Measurements from ENCODE around the gene XPO4. TPM values are rescaled to one million over a fixed set of nuclear protein-coding genes. Genes with fewer than 3 reads are reported as not detected.

Gene XPO4
- total and polyA plus RNA-seq, 2 donors (not counting 3 experiments of a cell fraction or from before 2014, with no cell fraction given): 6.0 to 22.5 TPM

DNA sequence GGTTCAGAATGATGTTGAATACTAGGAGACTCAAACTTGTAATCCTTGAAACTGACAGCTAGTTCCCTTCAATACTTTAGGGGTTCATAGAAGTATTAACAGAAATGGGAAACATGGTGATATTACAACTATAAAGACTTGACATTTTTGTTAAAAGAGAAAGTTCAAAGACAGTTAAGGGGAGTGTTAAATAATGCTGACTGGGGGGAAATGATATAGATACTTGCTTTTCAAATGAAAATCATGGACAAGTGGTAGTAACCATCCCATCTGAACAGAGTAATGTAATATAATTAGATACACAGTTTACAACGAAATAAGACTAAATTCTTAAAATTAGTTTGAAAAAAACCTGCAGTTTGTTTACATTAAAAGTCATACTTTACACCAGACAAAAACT is 122.2 kb downstream of the XPO4 start:
- Histone ChIP-seq H3K4me1 (ENCODE audit: control insufficient read depth, extremely low read depth, insufficient read depth, low read length) (no peaks in the 10 kb centered on the region), H3K36me3 (ENCODE audit: control insufficient read depth in 2 of 2, extremely low read depth in 1 of 2, insufficient read depth in 2 of 2, low read length in 2 of 2) (peaks cover 0 to 2% of the 10 kb centered on the region in 2 experiments), H3K4me2 (ENCODE audit: insufficient read depth, low read length) (no peak overlapping the region), H2AFZ (ENCODE audit: low read depth, low read length) (no peak overlapping the region), H3K27me3 (ENCODE audit: control insufficient read depth in 2 of 2, insufficient read depth in 2 of 2, low read length in 2 of 2) (no peaks in the 10 kb centered on the region), H3K79me2 (ENCODE audit: control insufficient read depth, insufficient read depth, low read length) (no peaks in the 10 kb centered on the region), H4K20me1 (replicated peaks; ENCODE audit: control insufficient read depth, extremely low read depth, insufficient read depth, low read length) (no peaks in the 10 kb centered on the region), H3K9me3 (replicated peaks; ENCODE audit: control insufficient read depth, insufficient read depth, low read length) (no peaks in the 10 kb centered on the region), H3K9ac (replicated peaks; ENCODE audit: extremely low read depth, insufficient read depth, low read length) (no peak overlapping the region), H3K4me3 (replicated peaks in 1 of 3; ENCODE audit: insufficient read depth in 1 of 3, low read depth in 1 of 3, low read length in 3 of 3) (no peak overlapping the region), H3K9me1 (replicated peaks; ENCODE audit: control insufficient read depth, extremely low read depth, insufficient read depth, low read length) (no peaks in the 10 kb centered on the region), H3K27ac (ENCODE audit: insufficient read depth, low read depth, low read length) (no peak overlapping the region)
- TF ChIP-seq JUN (IDR thresholded peaks at IDR 0.05; ENCODE audit: borderline replicate concordance, insufficient read depth, insufficient read length, low read depth) (no peak), GATA2 (IDR thresholded peaks at IDR 0.05; ENCODE audit: insufficient read depth, insufficient read length, low read depth, low read length) (no peak), EZH2 (IDR thresholded peaks at IDR 0.05; ENCODE audit: borderline replicate concordance, low read depth, low read length, severe bottlenecking) (no peak), POLR2A (IDR thresholded peaks at IDR 0.05; ENCODE audit: low read depth, low read length) (no peak), MYC (IDR thresholded peaks at IDR 0.05; ENCODE audit: low read depth, low read length) (no peak), POLR2AphosphoS5 (IDR thresholded peaks at IDR 0.05; ENCODE audit: insufficient read depth, low read depth, low read length) (no peak), FOS (IDR thresholded peaks at IDR 0.05; ENCODE audit: borderline replicate concordance, insufficient read depth, low read length) (no peak)
- TF ChIP-seq, protein P1, sequence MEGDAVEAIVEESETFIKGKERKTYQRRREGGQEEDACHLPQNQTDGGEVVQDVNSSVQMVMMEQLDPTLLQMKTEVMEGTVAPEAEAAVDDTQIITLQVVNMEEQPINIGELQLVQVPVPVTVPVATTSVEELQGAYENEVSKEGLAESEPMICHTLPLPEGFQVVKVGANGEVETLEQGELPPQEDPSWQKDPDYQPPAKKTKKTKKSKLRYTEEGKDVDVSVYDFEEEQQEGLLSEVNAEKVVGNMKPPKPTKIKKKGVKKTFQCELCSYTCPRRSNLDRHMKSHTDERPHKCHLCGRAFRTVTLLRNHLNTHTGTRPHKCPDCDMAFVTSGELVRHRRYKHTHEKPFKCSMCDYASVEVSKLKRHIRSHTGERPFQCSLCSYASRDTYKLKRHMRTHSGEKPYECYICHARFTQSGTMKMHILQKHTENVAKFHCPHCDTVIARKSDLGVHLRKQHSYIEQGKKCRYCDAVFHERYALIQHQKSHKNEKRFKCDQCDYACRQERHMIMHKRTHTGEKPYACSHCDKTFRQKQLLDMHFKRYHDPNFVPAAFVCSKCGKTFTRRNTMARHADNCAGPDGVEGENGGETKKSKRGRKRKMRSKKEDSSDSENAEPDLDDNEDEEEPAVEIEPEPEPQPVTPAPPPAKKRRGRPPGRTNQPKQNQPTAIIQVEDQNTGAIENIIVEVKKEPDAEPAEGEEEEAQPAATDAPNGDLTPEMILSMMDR (IDR thresholded peaks at IDR 0.05; ENCODE audit: extremely low read depth in 1 of 2, insufficient read depth in 1 of 2, low read depth in 1 of 2, low read length in 2 of 2): no peak
- TF ChIP-seq, protein P2, sequence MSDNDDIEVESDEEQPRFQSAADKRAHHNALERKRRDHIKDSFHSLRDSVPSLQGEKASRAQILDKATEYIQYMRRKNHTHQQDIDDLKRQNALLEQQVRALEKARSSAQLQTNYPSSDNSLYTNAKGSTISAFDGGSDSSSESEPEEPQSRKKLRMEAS (IDR thresholded peaks at IDR 0.05; ENCODE audit: insufficient read depth, insufficient read length): no peak
- ChIA-PET POLR2A (no interaction called here), CTCF (no interaction called here)
- FAIRE-seq (no peak), DNase-seq (ENCODE audit: low read depth, low spot score) (no peak)
- intact Hi-C loops (cut with micrococcal nuclease) (no loop called here), dilution Hi-C loops (cut with MboI; ENCODE audit: extremely low pct_ligation_motif_present, low sequenced_read_pairs) (no loop called here)
- BruUV-seq (replicated peaks): no TSS peak

Measured in endothelial cell of umbilical vein (primary cell).